ENCODE data around the gene LPP. TPM values are rescaled to one million over a fixed set of nuclear protein-coding genes. Genes with fewer than 3 reads are reported as not detected.

Gene LPP
- total RNA-seq, 2 experiments from 2014 or later, result 51.3 to 58.9 TPM

GRCh38 chr3:188527389-188527788 lies 373.4 kb downstream of the LPP start:
- DNase-seq (no peak), ATAC-seq (no peak)
- no peaks in the 10 kb centered on the region for H3K27me3 Mint-ChIP-seq (ENCODE audit: low read depth)
- no peak overlapping the region for H3K27ac Mint-ChIP-seq
- POLR2A ChIA-PET, result no interaction called here
- H3K4me1 Mint-ChIP-seq (ENCODE audit: low read depth), result no peaks in the 10 kb centered on the region
- peaks cover 13% of the 10 kb centered on the region for H3K36me3 Mint-ChIP-seq (ENCODE audit: low read depth)
- CTCF ChIA-PET, result no interaction called here
- no peaks in the 10 kb centered on the region for H3K9me3 Mint-ChIP-seq (ENCODE audit: insufficient read depth)
- no peak overlapping the region for H3K4me3 Mint-ChIP-seq

DNA sequence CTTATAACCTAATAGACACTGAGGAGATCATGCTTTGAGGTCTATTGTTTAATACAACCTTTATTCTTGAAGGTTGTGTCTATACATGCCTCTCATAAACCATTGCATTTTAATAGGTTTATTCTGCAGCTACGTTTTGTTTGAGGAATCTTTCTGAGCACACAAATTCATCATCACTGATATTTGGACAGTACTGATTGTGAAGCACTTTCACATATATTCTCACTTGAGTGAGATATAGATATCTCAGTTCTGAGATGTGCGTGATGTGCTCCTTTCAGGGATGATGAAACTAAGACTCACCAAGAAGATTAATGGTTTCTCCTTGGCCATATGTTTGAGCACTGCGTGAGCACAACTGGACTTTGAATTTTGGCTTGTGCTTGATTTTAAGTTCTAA lies 374.4 kb downstream of the LPP start:
- CTCF ChIA-PET, result no interaction called here
- Mint-ChIP-seq H3K4me3 (no peak overlapping the region), H3K36me3 (ENCODE audit: low read depth) (peaks cover 13% of the 10 kb centered on the region)

DNA sequence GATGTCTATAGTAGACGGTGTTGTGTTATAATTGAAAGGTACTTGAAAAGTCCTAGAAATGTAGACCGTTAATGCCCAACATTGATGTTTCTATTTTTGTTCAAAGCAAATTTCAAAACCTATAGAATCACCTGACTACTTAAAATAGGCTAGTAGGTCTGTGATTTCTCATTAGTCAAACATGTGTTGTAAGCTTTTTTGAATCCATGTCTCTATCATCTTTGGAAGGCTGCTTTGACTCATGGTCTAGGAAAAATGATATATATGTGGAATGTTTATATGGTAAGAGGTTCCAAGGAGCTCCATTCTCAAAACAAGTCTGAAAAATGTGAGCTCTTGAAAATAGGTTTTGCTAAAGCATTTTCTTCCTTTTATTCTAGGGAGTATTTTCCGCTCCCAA lies 375.3 kb downstream of the LPP start:
- H3K36me3 Mint-ChIP-seq (ENCODE audit: low read depth), result peaks cover 13% of the 10 kb centered on the region
- DNase-seq, result no peak
- no peaks in the 10 kb centered on the region for H3K9me3 Mint-ChIP-seq (ENCODE audit: insufficient read depth)
- no peak for ATAC-seq
- H3K27me3 Mint-ChIP-seq (ENCODE audit: low read depth), result no peaks in the 10 kb centered on the region
- no peaks in the 10 kb centered on the region for H3K4me1 Mint-ChIP-seq (ENCODE audit: low read depth)
- CTCF ChIA-PET, result interaction anchor here (1.5 kb wide), 1 partner anchor 789 kb away, joined by 5 read pairs; no protein-coding TSS in a partner anchor
- no peak overlapping the region for H3K27ac Mint-ChIP-seq
- POLR2A ChIA-PET, result no interaction called here
- no peak overlapping the region for H3K4me3 Mint-ChIP-seq

More for the DNA sequence above, 374.4 kb downstream of the LPP start:
- H3K4me1 Mint-ChIP-seq (ENCODE audit: low read depth), result no peaks in the 10 kb centered on the region
- ATAC-seq (no peak), DNase-seq (no peak)
- POLR2A ChIA-PET, result no interaction called here
- no peaks in the 10 kb centered on the region for H3K27me3 Mint-ChIP-seq (ENCODE audit: low read depth)
- no peak overlapping the region for H3K27ac Mint-ChIP-seq
- H3K9me3 Mint-ChIP-seq (ENCODE audit: insufficient read depth), result no peaks in the 10 kb centered on the region

DNA sequence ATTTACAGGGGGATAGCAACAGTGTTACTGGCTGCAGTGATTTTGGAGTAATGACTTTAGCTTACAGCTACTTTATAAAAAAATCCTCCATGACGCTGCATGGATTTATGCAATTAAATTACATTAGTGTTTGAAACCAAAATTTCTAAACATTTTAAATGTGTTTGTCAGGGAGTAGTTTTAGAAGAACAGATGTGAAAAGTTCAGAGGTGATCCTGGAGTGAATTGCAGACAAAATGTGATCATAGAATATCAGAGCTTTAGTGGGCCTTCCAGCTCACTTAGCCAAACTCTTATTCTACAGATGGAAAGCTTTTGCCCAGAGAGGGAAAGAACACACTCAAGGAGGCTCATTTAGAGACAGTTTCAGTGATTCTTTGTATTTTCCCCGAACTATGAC lies 376.3 kb downstream of the LPP start:
- H3K9me3 Mint-ChIP-seq (ENCODE audit: insufficient read depth), result no peaks in the 10 kb centered on the region
- H3K27ac Mint-ChIP-seq, result no peak overlapping the region
- H3K4me3 Mint-ChIP-seq, result no peak overlapping the region
- CTCF ChIA-PET, result interaction anchor here (1.5 kb wide), 1 partner anchor 790 kb away, joined by 5 read pairs; no protein-coding TSS in a partner anchor
- DNase-seq, result no peak
- POLR2A ChIA-PET, result no interaction called here
- no peaks in the 10 kb centered on the region for H3K4me1 Mint-ChIP-seq (ENCODE audit: low read depth)
- H3K36me3 Mint-ChIP-seq (ENCODE audit: low read depth), result peaks cover 10% of the 10 kb centered on the region
- no peak for ATAC-seq
- no peaks in the 10 kb centered on the region for H3K27me3 Mint-ChIP-seq (ENCODE audit: low read depth)

GRCh38 chr3:188531210-188531609 lies 377.3 kb downstream of the LPP start:
- DNase-seq (no peak), ATAC-seq (no peak)
- ChIA-PET CTCF (no interaction called here), POLR2A (no interaction called here)
- peaks cover 3% of the 10 kb centered on the region for H3K36me3 Mint-ChIP-seq (ENCODE audit: low read depth)
- no peaks in the 10 kb centered on the region for H3K9me3 Mint-ChIP-seq (ENCODE audit: insufficient read depth)
- no peak overlapping the region for H3K4me3 Mint-ChIP-seq
- no peak overlapping the region for H3K27ac Mint-ChIP-seq
- no peaks in the 10 kb centered on the region for H3K4me1 Mint-ChIP-seq (ENCODE audit: low read depth)
- no peaks in the 10 kb centered on the region for H3K27me3 Mint-ChIP-seq (ENCODE audit: low read depth)

GRCh38 chr3:188533172-188533571 lies 379.2 kb downstream of the LPP start:
- H3K27me3 Mint-ChIP-seq (ENCODE audit: low read depth), result no peaks in the 10 kb centered on the region
- H3K4me1 Mint-ChIP-seq (ENCODE audit: low read depth), result no peaks in the 10 kb centered on the region
- peaks cover 2% of the 10 kb centered on the region for H3K36me3 Mint-ChIP-seq (ENCODE audit: low read depth)
- CTCF ChIA-PET, result no interaction called here
- POLR2A ChIA-PET, result no interaction called here
- DNase-seq (no peak), ATAC-seq (no peak)
- no peak overlapping the region for H3K4me3 Mint-ChIP-seq
- no peak overlapping the region for H3K27ac Mint-ChIP-seq
- no peaks in the 10 kb centered on the region for H3K9me3 Mint-ChIP-seq (ENCODE audit: insufficient read depth)

DNA sequence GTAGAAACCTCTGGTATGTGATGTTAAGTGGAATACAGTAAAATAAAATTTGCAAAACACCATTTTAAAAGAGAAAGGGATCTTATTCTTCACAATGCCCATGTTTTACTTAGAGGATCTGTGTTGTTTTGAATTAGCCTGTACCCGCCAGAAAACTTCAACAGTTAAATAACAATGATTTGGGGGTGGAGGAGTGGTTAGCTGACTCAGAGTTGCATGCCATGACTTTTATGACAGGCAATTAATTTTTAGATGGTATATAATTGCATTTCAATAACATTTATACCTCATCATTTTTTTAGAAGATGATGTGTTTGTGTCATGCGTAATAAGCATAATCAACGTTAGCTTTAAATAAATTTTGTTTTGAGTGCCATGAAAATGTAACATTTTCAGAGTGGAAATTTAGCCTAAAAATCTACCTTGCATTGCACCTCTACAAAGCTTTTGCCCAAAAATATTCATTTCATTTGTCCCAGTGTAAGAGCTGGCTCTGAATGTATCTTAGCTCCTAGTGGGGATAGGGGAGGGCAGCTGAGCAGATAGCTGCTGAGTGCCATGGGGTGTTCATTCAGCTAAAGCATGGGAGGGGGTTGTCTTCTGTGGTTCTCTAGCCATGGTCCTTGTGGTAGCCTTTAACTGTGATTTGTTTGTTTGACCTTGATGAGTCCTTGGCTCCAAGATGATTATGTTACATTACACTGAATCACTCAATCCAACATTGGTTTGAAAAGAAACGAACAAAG lies 379.8 kb downstream of the LPP start:
- Mint-ChIP-seq H3K36me3 (ENCODE audit: low read depth) (peaks cover 5% of the 10 kb centered on the region), H3K4me3 (no peak overlapping the region), H3K27me3 (ENCODE audit: low read depth) (no peaks in the 10 kb centered on the region), H3K4me1 (ENCODE audit: low read depth) (no peaks in the 10 kb centered on the region), H3K9me3 (ENCODE audit: insufficient read depth) (no peaks in the 10 kb centered on the region), H3K27ac (no peak overlapping the region)
- DNase-seq (no peak), ATAC-seq (no peak)
- ChIA-PET CTCF (interaction anchor here (0.6 kb wide), 1 partner anchor 793 kb away, joined by 3 read pairs; no protein-coding TSS in a partner anchor), POLR2A (no interaction called here)

- Mint-ChIP-seq H3K27me3 (ENCODE audit: low read depth) (no peaks in the 10 kb centered on the region), H3K36me3 (ENCODE audit: low read depth) (peaks cover 5% of the 10 kb centered on the region), H3K27ac (no peak overlapping the region), H3K4me1 (ENCODE audit: low read depth) (no peaks in the 10 kb centered on the region), H3K9me3 (ENCODE audit: insufficient read depth) (no peaks in the 10 kb centered on the region), H3K4me3 (no peak overlapping the region)
- ChIA-PET CTCF (no interaction called here), POLR2A (no interaction called here)
- ATAC-seq (no peak), DNase-seq (no peak)
Measured at GRCh38 chr3:188534633-188535032, 380.7 kb downstream of the LPP start.

DNA sequence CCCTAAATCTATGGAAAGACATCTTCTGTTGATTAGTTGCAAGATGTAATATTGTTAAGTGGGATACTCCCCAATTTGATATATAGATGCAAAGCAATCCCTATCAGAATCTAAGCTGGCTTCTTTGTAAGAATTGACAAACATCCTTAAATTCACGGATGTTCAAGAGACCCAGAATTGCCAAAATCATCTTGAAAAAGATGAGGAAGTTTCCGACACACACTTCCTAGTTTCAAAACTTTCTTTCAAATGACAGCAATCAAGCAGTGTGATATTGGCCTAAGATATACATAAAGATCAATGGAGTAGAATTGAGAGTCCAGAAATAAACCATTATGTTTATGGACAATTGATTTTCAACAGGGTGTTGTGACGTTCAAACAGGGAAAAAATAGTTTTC lies 383.6 kb downstream of the LPP start:
- Mint-ChIP-seq H3K36me3 (ENCODE audit: low read depth) (peaks cover 5% of the 10 kb centered on the region), H3K27ac (no peak overlapping the region), H3K4me1 (ENCODE audit: low read depth) (no peaks in the 10 kb centered on the region), H3K4me3 (no peak overlapping the region), H3K9me3 (ENCODE audit: insufficient read depth) (no peaks in the 10 kb centered on the region), H3K27me3 (ENCODE audit: low read depth) (no peaks in the 10 kb centered on the region)
- ATAC-seq (no peak), DNase-seq (no peak)
- POLR2A ChIA-PET, result no interaction called here
- CTCF ChIA-PET, result no interaction called here

- no peak overlapping the region for H3K4me3 Mint-ChIP-seq
Measured at GRCh38 chr3:188539037-188539436, 385.1 kb downstream of the LPP start.

GRCh38 chr3:188539631-188540194 lies 385.8 kb downstream of the LPP start:
- Mint-ChIP-seq H3K36me3 (ENCODE audit: low read depth) (peaks cover 10% of the 10 kb centered on the region), H3K4me3 (no peak overlapping the region), H3K9me3 (ENCODE audit: insufficient read depth) (peaks cover 5% of the 10 kb centered on the region), H3K27me3 (ENCODE audit: low read depth) (no peaks in the 10 kb centered on the region), H3K4me1 (ENCODE audit: low read depth) (peaks cover 3% of the 10 kb centered on the region), H3K27ac (no peak overlapping the region)
- ChIA-PET POLR2A (no interaction called here), CTCF (no interaction called here)
- ATAC-seq (no peak), DNase-seq (no peak)

More at GRCh38 chr3:188539037-188539436, 385.1 kb downstream of the LPP start:
- H3K27me3 Mint-ChIP-seq (ENCODE audit: low read depth), result no peaks in the 10 kb centered on the region
- peaks cover 3% of the 10 kb centered on the region for H3K4me1 Mint-ChIP-seq (ENCODE audit: low read depth)
- H3K9me3 Mint-ChIP-seq (ENCODE audit: insufficient read depth), result peaks cover 5% of the 10 kb centered on the region
- no peak for DNase-seq
- CTCF ChIA-PET, result no interaction called here
- POLR2A ChIA-PET, result no interaction called here
- H3K27ac Mint-ChIP-seq, result no peak overlapping the region
- peaks cover 10% of the 10 kb centered on the region for H3K36me3 Mint-ChIP-seq (ENCODE audit: low read depth)
- ATAC-seq, result no peak

DNA sequence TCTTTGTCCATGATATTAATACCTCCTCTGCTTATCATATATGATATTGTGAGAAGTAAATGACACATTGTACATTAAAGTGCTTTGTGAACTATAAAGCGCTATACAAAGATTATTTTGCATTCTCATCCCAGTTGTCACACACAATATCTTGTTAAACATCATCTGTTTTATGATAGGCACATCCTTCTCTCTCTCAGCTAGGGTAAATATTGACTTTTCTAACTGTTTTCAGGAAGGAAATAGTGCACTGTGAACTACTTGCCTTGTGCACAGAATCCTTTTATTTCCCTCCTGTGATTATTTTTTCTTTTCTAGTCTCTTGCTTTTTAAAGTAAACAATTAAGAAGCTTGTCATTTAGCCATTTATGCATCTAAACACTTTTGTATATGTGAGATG lies 388.2 kb downstream of the LPP start:
- Mint-ChIP-seq H3K27ac (no peak overlapping the region), H3K27me3 (ENCODE audit: low read depth) (no peaks in the 10 kb centered on the region), H3K4me1 (ENCODE audit: low read depth) (peaks cover 3% of the 10 kb centered on the region), H3K36me3 (ENCODE audit: low read depth) (peaks cover 8% of the 10 kb centered on the region), H3K9me3 (ENCODE audit: insufficient read depth) (peaks cover 5% of the 10 kb centered on the region), H3K4me3 (no peak overlapping the region)
- no peak for ATAC-seq
- POLR2A ChIA-PET, result interaction anchor here (0.6 kb wide), 1 partner anchor 436 kb away, joined by 3 read pairs; no protein-coding TSS in a partner anchor
- no peak for DNase-seq
- CTCF ChIA-PET, result no interaction called here
